HepG2 (cell line): ENCODE results near the gene KBTBD2. TPM values are rescaled to one million over a fixed set of nuclear protein-coding genes. Genes with fewer than 3 reads are reported as not detected.

Experiments
- AHDC1 ChIP-seq: sonication (generic); formaldehyde crosslinking; IDR thresholded peaks from 2 replicates; pipeline ENCODE4 v1.5.1; 2020; ENCODE audit warnings: mild to moderate bottlenecking, missing genetic modification reagents, borderline replicate concordance
- DBP ChIP-seq: sonication (generic); formaldehyde crosslinking; IDR thresholded peaks from 2 replicates; pipeline ENCODE4 v1.4.0; 2020; ENCODE audit warnings: missing genetic modification reagents; ENCODE audit errors: not compliant biosample characterization
- MIER2 ChIP-seq: IDR thresholded peaks from 2 replicates; pipeline ENCODE4 v1.6.1; 2016; ENCODE audit warnings: missing biosample characterization, missing genetic modification reagents
- NFE2 ChIP-seq: sonication (generic); formaldehyde crosslinking; IDR thresholded peaks from 2 replicates; pipeline ENCODE4 v1.4.0; 2020; ENCODE audit warnings: missing genetic modification reagents
- NFE2L2 ChIP-seq: fragments of 150-350 bp; IDR thresholded peaks from 2 replicates; pipeline ENCODE4 v1.6.1; 2014; ENCODE audit warnings: low read length
- PLSCR1 ChIP-seq: sonication (generic); formaldehyde crosslinking; IDR thresholded peaks from 2 replicates; pipeline ENCODE4 v1.5.0; 2020; ENCODE audit warnings: missing genetic modification reagents, mild to moderate bottlenecking, borderline replicate concordance
- RBM22 ChIP-seq: fragments of 200-400 bp; formaldehyde crosslinking; optimal IDR thresholded peaks from 2 replicates; pipeline ENCODE3; 2017; ENCODE audit warnings: mild to moderate bottlenecking, low read length, moderate library complexity
- SP5 ChIP-seq: IDR thresholded peaks from 2 replicates; pipeline ENCODE4 v1.6.1; 2016; ENCODE audit warnings: low read depth, borderline replicate concordance
- ZBTB42 ChIP-seq: sonication (generic); formaldehyde crosslinking; IDR thresholded peaks from 2 replicates; pipeline ENCODE4 v1.5.0; 2020; ENCODE audit warnings: mild to moderate bottlenecking, missing genetic modification reagents
- ZNF142 ChIP-seq: sonication (generic); formaldehyde crosslinking; IDR thresholded peaks from 2 replicates; pipeline ENCODE4 v1.4.0; 2020; ENCODE audit warnings: missing genetic modification reagents
- ZNF30 ChIP-seq: sonication (generic); formaldehyde crosslinking; IDR thresholded peaks from 2 replicates; pipeline ENCODE4 v1.5.0; 2020; ENCODE audit warnings: mild to moderate bottlenecking, missing genetic modification reagents
- ZNF564 ChIP-seq: sonication (generic); formaldehyde crosslinking; IDR thresholded peaks from 2 replicates; pipeline ENCODE4 v1.8.1; 2023; ENCODE audit warnings: mild to moderate bottlenecking, missing genetic modification reagents
- ZNF720 ChIP-seq: sonication (generic); formaldehyde crosslinking; IDR thresholded peaks from 2 replicates; pipeline ENCODE4 v1.4.0; 2020; ENCODE audit warnings: missing genetic modification reagents
- polyA plus RNA-seq, 8 experiments: library from polyadenylated mRNA; depleted of rRNA in 3 of 8; stranded (reverse) in 7 of 8; unstranded in 1 of 8; fragments of >200 nt; fragmentation: Illumina TruSeq in 4 of 8; extraction: Trizol in 4 of 8; gene quantifications; 2 replicates each; pipeline versions ENCODE4 v1.2.1 to v1.2.3, GENCODE V29; 2011 to 2016; ENCODE audit warnings: low read depth in 4 of 8, missing spikeins in 1 of 8, mixed read lengths in 1 of 8; ENCODE audit not compliant: insufficient read depth in 1 of 8
- total RNA-seq, 5 experiments: library from RNA; depleted of rRNA; stranded (reverse); fragments of >200 nt; fragmentation: Illumina TruSeq; extraction: Trizol; gene quantifications; 2 replicates each; pipeline ENCODE4 v1.2.3, GENCODE V29; 2016; ENCODE audit warnings: low read depth in 1 of 5
- TF ChIP-seq, protein P1 (sequence below): IDR thresholded peaks from 2 replicates; pipeline ENCODE4 v1.6.1; 2016; ENCODE audit warnings: missing compliant biosample characterization, missing genetic modification reagents, borderline replicate concordance

Gene KBTBD2
- total and polyA plus RNA-seq, 2 of the 13 experiments (the other 11 are each of a cell fraction or from before 2014, with no cell fraction given) = 24.0 to 25.2 TPM

DNA sequence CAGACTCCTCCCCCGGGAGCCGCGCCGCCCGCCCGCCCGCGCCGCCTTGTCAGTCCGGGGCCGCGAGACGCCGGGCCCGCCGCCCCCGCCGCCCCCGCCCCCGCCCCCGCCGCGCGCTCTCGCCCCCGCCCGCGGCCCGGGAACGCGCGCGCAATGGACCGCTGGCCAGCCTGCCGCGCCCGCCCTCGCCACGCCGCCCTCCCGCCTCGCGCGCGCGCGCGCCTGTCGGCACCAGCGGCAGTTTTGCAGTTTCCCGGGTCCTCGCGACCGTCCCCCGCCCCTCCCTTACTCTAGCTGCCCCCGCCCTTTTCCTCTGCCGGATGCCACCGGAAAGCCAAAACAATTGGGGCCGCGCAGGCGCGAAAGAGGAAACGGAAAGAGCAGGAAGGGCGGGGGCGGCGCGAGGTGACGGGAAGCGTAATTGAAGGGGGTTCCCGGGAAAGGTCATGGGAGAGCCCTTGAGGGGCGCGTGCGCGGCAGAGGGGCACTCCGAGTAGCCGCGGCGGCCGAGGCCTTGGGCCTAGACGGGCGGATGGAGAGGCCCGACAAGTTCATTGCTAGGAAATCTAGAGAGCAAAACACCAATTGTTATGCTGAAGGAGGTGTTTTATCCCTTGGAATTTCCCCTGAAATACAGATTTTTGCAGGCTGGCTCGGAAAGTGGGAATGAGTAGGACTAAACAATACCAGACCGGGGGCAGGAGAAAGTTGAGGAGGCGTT lies 400 bp upstream of the KBTBD2 start (continued):
- TF ChIP-seq ZNF142 (peak; percentile 99), ZNF720 (CRISPR knock-in tag) (no peak), SP5 (CRISPR knock-in tag) (peak; percentile 29; the same call in 1 of the 2 replicates), PLSCR1 (CRISPR knock-in tag) (no peak), MIER2 (CRISPR knock-in tag) (no peak), ZNF30 (CRISPR knock-in tag) (no peak), ZNF564 (no peak; the same call in 1 of the 2 replicates), AHDC1 (CRISPR knock-in tag) (peak; percentile 37; the same call in 1 of the 2 replicates), ZBTB42 (CRISPR knock-in tag) (no peak), DBP (CRISPR knock-in tag) (peak; percentile 29), NFE2 (CRISPR knock-in tag) (no peak), NFE2L2 (no peak), RBM22 (no peak)
- TF ChIP-seq, protein P1, sequence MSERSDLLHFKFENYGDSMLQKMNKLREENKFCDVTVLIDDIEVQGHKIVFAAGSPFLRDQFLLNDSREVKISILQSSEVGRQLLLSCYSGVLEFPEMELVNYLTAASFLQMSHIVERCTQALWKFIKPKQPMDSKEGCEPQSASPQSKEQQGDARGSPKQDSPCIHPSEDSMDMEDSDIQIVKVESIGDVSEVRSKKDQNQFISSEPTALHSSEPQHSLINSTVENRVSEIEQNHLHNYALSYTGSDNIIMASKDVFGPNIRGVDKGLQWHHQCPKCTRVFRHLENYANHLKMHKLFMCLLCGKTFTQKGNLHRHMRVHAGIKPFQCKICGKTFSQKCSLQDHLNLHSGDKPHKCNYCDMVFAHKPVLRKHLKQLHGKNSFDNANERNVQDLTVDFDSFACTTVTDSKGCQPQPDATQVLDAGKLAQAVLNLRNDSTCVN (CRISPR knock-in tag) = peak; percentile 70; the same call in 1 of the 2 replicates
